AG10803 (cell line): ENCODE measurements around the gene CDK14.

Source experiments
- DNase-seq: peaks from one replicate; pipeline ENCODE4 v3.0.0; 2010; ENCODE audit warnings: low read depth
- H3K4me3 ChIP-seq: 2 replicates; pipeline ENCODE4 v1.5.1; 2011; ENCODE audit warnings: mild to moderate bottlenecking, low read length, control low read depth
- TF ChIP-seq, protein P1 (sequence below): conservative IDR thresholded peaks from 2 replicates; pipeline ENCODE4 v1.5.1; 2011; ENCODE audit warnings: mild to moderate bottlenecking, low read length, control low read depth, inconsistent platforms

CDK14 gene

DNA sequence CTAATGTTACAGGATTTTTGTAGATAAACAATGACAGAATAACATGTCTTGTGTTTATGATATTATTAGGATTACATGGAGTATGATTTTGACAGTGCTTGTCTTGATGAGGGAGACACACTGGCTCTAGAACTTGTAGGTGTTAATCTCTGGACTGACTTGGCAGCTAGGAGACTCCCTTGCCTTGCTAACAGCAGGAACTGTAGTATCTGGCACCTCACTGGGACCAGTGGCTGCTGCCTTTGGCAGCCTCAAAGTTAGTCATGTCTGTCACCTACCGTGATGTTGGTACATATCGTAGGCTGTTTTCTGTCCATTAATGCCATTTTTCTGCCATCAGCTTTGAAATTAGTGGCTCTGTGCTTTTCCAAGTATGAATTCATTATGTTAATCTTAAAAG, 261.5 kb downstream of the CDK14 start:
- no peak for DNase-seq
- H3K4me3 ChIP-seq, result no peak overlapping the region
- TF ChIP-seq, protein P1, sequence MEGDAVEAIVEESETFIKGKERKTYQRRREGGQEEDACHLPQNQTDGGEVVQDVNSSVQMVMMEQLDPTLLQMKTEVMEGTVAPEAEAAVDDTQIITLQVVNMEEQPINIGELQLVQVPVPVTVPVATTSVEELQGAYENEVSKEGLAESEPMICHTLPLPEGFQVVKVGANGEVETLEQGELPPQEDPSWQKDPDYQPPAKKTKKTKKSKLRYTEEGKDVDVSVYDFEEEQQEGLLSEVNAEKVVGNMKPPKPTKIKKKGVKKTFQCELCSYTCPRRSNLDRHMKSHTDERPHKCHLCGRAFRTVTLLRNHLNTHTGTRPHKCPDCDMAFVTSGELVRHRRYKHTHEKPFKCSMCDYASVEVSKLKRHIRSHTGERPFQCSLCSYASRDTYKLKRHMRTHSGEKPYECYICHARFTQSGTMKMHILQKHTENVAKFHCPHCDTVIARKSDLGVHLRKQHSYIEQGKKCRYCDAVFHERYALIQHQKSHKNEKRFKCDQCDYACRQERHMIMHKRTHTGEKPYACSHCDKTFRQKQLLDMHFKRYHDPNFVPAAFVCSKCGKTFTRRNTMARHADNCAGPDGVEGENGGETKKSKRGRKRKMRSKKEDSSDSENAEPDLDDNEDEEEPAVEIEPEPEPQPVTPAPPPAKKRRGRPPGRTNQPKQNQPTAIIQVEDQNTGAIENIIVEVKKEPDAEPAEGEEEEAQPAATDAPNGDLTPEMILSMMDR, result no peak

DNA sequence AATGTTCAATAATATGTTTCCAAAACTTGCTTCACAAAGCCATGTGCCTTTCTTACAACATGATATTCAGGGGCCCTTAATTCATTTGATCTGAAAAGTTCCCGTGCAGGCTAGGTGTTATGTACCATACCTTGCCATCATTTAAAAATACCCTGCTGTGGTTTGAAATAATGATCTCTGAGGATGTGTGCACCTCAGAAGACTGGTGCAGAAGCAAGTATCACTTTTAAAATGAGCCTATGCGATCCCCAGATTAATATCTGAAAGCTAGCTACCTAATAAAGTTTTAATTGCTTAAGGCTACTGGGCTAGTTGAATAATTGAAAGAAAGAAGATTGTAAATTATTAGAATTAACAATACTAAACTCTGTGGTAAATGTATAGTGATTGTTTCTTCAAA, 262.4 kb downstream of the CDK14 start:
- no peak for DNase-seq
- TF ChIP-seq, protein P1, result no peak
- no peak overlapping the region for H3K4me3 ChIP-seq

DNA sequence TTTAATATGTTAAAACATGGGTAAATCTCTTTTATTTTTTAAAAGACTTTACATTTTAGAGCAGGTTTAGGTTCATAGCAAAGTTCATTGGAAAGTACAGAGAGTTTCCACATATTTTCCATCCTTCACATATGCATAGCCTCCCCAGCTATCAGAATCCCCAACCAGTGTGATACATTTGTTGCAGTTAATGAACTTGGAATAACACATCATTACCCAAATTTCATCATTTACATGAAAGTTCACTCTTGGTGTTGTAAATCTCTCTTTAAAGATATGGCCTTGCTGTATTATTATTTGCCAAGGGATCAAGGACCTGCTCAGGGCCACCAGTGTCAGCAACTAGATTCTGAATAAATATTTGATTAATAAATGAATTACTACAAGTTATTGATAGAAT, 263.4 kb downstream of the CDK14 start:
- no peak for DNase-seq
- H3K4me3 ChIP-seq, result no peak overlapping the region
- TF ChIP-seq, protein P1, result no peak

DNA sequence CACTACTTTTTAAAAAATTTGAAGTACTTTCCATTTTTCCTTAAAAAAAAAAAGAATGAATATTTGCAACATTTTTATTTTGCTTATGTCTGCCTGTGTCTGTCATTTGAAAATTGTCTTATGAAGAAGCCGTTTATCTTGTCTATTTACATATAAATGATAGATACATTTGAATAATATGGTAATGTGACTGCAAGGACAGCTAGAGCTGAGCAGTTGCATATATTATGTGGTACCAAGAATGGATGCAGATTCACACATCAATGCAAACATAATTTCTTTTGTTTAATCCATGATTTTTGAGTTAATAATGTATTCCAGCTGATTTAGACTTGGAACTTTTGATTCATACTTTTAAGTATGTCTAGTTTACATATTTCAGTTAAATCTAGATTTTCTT, 268.0 kb downstream of the CDK14 start:
- no peak overlapping the region for H3K4me3 ChIP-seq
- DNase-seq, result no peak
- TF ChIP-seq, protein P1, result no peak

DNA sequence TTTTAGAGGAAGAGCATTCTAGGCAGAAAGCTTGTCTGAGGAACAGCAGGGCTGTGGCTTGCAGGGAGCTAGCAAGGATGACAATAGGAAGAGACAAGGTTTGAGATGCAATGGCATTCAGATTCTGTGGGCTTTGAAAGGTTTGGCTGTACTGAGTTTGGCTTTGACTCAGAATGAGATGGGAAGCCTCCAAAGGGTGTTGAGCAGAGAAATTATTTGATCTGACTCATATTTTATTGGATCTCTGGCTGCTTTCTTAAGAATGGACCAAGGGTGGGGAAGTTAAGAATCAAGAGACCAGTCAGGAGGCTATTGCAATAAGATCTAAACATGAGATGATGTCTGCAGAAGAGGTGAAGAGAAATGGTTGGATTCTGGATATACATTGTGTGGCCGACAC, 273.2 kb downstream of the CDK14 start:
- peak; percentile 9 for DNase-seq
- H3K4me3 ChIP-seq, result no peak overlapping the region
- TF ChIP-seq, protein P1, result no peak

DNA sequence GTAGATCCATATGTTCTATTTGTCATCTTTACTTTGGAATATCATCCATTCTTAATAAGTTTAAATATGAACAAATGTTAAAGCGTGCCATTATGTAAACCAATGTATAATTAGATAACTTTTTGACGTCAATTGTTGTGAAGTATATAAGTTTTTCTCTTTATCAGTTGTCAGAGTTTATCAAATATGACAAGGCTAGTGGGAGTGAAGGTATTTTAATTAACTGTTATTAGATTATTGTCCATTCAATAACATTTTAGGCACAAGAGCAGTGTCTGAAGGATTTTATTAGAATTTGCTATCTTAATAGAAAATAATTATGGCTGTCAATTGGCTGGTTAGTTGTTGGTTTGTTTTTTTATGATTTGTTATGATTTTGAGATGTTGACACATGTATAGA, 280.6 kb downstream of the CDK14 start:
- no peak for DNase-seq
- H3K4me3 ChIP-seq, result no peak overlapping the region
- TF ChIP-seq, protein P1, result no peak

DNA sequence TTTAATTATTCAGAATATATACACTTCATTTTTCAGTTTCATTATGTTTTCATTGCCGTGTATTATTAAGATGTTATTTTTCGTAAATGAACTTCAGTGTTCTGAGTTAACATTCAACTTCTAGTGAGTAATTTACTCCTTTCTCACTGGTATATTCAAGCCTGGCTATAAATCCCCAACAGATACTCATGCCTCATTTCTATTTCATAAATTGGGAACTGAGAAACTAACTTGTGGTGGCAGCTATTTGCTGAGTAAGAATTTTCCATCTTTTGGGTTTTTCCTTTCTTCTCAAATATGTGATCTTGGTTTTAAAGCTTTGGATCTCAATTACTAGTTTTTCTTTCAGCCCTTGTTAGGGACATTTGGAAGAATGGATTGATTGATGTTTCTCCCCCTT, 281.1 kb downstream of the CDK14 start:
- no peak for DNase-seq
- no peak overlapping the region for H3K4me3 ChIP-seq
- TF ChIP-seq, protein P1, result no peak
